Testis (tissue), 2 donors: ENCODE data around the gene VASH1.

Source experiments
- CTCF ChIP-seq, 3 experiments: fragments of 450-650 bp in 2 of 3; fragments of 200-600 bp in 1 of 3; sonication (generic) in 1 of 3; IDR thresholded peaks; one replicate each; pipeline ENCODE4 v1.5.1; 2016 to 2019; ENCODE audit warnings: antibody characterized with exemption in 3 of 3, mild to moderate bottlenecking in 2 of 3, moderate library complexity in 1 of 3
- POLR2A ChIP-seq: fragments of 450-650 bp; IDR thresholded peaks from one replicate; pipeline ENCODE4 v1.6.1; 2017; ENCODE audit warnings: antibody characterized with exemption, mild to moderate bottlenecking, moderate library complexity

- TF ChIP-seq POLR2A (no peak), CTCF (IDR thresholded peaks at IDR 0.05) (no peak)
Observed at GRCh38 chr14:76775695-76776427, 14.6 kb downstream of the VASH1 start.
